SKM-1 (cell line): ENCODE measurements around the gene GPSM3.
A peak's percentile ranks its signal among the peaks of the same experiment; 100 is the strongest.

Experiments used
- DNase-seq: peaks from one replicate; lab custom pipeline; 2025; ENCODE audit not compliant: unreplicated experiment; lab: John Stamatoyannopoulos, UW

Gene GPSM3

GRCh38 chr6:32175711-32176475, 16.6 kb downstream of the GPSM3 start, which contains the start of gene AGPAT1:
Gene AGPAT1, minus strand, starts transcription at chr6:32176084. Its CDS starts 4,588 bp downstream, at chr6:32171496.
- DNase-seq, result peak; percentile 95

GRCh38 chr6:32175322-32175710, 17.1 kb downstream of the GPSM3 start:
- DNase-seq, result no peak

- DNase-seq, result no peak
These were observed 18.0 kb downstream of the GPSM3 start for GRCh38 chr6:32174416-32174815.

- DNase-seq, result no peak
These were observed 19.3 kb downstream of the GPSM3 start for GRCh38 chr6:32173051-32173727.

- no peak for DNase-seq
These were observed 21.2 kb downstream of the GPSM3 start for GRCh38 chr6:32171234-32171633.

GRCh38 chr6:32170294-32170693, 22.1 kb downstream of the GPSM3 start:
- DNase-seq, result no peak

- no peak for DNase-seq
These were observed 23.4 kb downstream of the GPSM3 start for GRCh38 chr6:32168807-32169591.

- no peak for DNase-seq
These were observed 24.1 kb downstream of the GPSM3 start for GRCh38 chr6:32168350-32168749.

- DNase-seq, result no peak
These were observed 24.6 kb downstream of the GPSM3 start for GRCh38 chr6:32167761-32168262.

GRCh38 chr6:32167154-32167760, 25.2 kb downstream of the GPSM3 start:
- no peak for DNase-seq

GRCh38 chr6:32166411-32167061, 25.9 kb downstream of the GPSM3 start:
- no peak for DNase-seq

GRCh38 chr6:32164295-32164694, 28.1 kb downstream of the GPSM3 start, which contains the start of gene EGFL8:
Gene EGFL8, plus strand, starts transcription at chr6:32164595. Its CDS starts 1,571 bp downstream, at chr6:32166166.
- DNase-seq, result no peak

- DNase-seq, result no peak
These were observed 28.7 kb downstream of the GPSM3 start for GRCh38 chr6:32163559-32164258.

- no peak for DNase-seq
These were observed 34.4 kb downstream of the GPSM3 start for GRCh38 chr6:32158052-32158451.

GRCh38 chr6:32156891-32157290, 35.6 kb downstream of the GPSM3 start:
- no peak for DNase-seq

GRCh38 chr6:32154514-32155161, 37.8 kb downstream of the GPSM3 start:
- peak; percentile 20 for DNase-seq

- DNase-seq, result peak; percentile 59
These were observed 38.6 kb downstream of the GPSM3 start, which contains the start of gene PPT2 for GRCh38 chr6:32153564-32154513. Gene PPT2, plus strand, starts transcription at chr6:32154141. Its CDS starts 454 bp downstream, at chr6:32154595.
